ENCODE measurements around the gene GLT6D1. TPM values are rescaled to one million over a fixed set of nuclear protein-coding genes. Genes with fewer than 3 reads are reported as not detected.
A peak's percentile ranks its signal among the peaks of the same experiment; 100 is the strongest.
"Not testable (repeated sequence)": the region's sequence is repeated elsewhere in the genome, so short reads cannot be mapped to it uniquely, and the experiment has no call there.

Gene GLT6D1
- total RNA-seq, 4 donors from 2014 or later = not detected

DNA sequence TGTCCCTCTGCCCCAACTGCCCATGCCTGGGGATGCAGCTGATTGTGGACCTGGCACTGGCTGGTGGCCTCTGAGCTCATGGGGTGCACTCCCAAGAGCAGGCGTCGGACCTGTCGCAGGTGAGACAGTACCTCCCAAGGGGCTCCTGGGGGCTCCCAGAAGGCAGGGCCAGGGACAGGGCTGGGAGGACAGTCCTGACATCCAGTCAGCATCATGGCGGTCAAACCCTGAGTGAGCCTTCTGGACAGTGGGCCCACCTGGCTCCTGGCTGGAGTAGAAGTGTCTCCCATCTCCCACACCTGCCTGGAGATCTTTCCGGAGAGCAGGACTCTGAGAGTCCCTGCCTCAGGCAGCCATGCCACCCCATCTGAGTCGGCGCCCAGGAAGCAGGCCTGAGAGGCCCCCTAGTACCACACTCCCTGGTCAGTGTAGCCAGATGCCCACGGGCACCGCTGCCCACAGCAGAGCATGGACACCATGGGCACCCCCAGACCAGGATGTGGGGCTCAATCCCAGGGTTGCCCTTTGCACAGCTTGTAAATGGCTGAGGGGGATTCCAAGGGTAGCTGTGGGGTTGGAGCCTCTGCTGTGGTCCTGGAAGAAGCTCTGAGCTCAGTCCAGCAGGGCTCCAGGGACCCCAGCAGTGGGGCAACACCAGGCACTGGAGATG lies 30.4 kb upstream of the GLT6D1 start:
- Histone ChIP-seq H3K4me3 (replicated peaks in 1 of 3) (no peak overlapping the region), H3K4me1 (no peaks in the 10 kb centered on the region), H3K9me3 (no peaks in the 10 kb centered on the region), H3K36me3 (no peaks in the 10 kb centered on the region), H3K27ac (no peak overlapping the region), H3K27me3 (no peaks in the 10 kb centered on the region)
- intact Hi-C loops (cut with DNase I) = no loop called here
- no peak for DNase-seq
- 98% methylated on average over 8 of the region's 9 CpGs; no CpG with 5 or more reads in 1 of the 2 donors for WGBS, 2 donors
- TF ChIP-seq, protein P1, sequence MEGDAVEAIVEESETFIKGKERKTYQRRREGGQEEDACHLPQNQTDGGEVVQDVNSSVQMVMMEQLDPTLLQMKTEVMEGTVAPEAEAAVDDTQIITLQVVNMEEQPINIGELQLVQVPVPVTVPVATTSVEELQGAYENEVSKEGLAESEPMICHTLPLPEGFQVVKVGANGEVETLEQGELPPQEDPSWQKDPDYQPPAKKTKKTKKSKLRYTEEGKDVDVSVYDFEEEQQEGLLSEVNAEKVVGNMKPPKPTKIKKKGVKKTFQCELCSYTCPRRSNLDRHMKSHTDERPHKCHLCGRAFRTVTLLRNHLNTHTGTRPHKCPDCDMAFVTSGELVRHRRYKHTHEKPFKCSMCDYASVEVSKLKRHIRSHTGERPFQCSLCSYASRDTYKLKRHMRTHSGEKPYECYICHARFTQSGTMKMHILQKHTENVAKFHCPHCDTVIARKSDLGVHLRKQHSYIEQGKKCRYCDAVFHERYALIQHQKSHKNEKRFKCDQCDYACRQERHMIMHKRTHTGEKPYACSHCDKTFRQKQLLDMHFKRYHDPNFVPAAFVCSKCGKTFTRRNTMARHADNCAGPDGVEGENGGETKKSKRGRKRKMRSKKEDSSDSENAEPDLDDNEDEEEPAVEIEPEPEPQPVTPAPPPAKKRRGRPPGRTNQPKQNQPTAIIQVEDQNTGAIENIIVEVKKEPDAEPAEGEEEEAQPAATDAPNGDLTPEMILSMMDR (IDR thresholded peaks at IDR 0.05) = no peak
- TF ChIP-seq POLR2A (IDR thresholded peaks at IDR 0.05) = no peak

DNA sequence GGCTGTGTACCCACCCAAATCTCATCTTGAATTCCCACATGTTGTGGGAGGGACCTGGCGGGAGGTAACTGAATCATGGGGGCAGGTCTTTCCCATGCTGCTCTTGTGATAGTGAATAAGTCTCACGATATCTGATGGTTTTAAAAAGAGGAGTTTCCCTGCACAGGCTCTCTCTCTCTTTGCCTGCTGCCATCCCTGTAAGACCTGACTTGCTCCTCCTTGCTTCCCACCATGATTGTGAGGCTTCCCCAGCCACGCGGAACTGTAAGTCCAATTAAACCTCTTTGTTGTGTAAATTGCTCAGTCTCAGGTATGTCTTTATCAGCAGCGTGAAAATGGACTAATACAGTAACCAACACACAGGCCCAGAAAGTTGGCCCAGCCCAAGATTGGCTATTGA lies 29.7 kb upstream of the GLT6D1 start:
- H3K36me3 ChIP-seq; H3K9me3 ChIP-seq; H3K4me3 ChIP-seq (replicated peaks in 1 of 3); H3K4me1 ChIP-seq; H3K27me3 ChIP-seq; DNase-seq; intact Hi-C loops (cut with DNase I); H3K27ac ChIP-seq: not testable (repeated sequence)
- WGBS, 2 donors = 94 to 97% methylated on average over 5 of the region's 5 CpGs

DNA sequence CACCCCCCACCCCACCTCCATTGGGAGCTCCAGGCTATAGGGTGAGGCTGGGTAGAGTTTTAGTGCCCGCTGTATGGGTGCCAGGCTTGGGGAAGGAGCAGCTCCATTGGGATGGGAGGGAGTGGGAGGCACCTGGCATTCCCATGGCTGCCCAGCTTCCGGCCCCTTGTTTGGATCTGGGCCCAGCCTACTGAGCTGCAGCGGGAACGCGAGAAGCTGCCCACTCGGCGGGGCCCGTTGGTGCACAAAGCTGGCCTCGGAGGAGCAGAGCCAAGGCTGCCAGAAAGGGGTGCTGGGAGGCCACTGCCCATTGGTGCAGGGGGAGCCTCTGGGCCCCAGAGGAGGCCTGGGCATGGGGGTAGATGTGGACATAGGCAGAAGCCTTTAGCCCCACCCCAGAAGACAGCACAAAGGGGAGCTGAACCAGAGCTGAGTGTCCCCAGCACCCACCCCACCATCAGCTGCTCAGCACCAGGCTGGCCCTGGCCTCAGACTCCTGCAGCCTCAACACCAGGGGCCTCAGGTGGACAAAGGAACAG lies 28.2 kb upstream of the GLT6D1 start:
- intact Hi-C loops (cut with DNase I) = no loop called here
- Histone ChIP-seq H3K4me3 (replicated peaks in 1 of 3) (no peak overlapping the region), H3K9me3 (no peaks in the 10 kb centered on the region), H3K27me3 (no peaks in the 10 kb centered on the region), H3K36me3 (no peaks in the 10 kb centered on the region), H3K4me1 (no peaks in the 10 kb centered on the region), H3K27ac (no peak overlapping the region)
- 48 to 71% methylated on average over 9 of the region's 9 CpGs for WGBS, 2 donors
- peak in 1 of 2 donors; percentile 31 for DNase-seq
- no peak for TF ChIP-seq POLR2A (IDR thresholded peaks at IDR 0.05)
- TF ChIP-seq, protein P1 (IDR thresholded peaks at IDR 0.05) = no peak

DNA sequence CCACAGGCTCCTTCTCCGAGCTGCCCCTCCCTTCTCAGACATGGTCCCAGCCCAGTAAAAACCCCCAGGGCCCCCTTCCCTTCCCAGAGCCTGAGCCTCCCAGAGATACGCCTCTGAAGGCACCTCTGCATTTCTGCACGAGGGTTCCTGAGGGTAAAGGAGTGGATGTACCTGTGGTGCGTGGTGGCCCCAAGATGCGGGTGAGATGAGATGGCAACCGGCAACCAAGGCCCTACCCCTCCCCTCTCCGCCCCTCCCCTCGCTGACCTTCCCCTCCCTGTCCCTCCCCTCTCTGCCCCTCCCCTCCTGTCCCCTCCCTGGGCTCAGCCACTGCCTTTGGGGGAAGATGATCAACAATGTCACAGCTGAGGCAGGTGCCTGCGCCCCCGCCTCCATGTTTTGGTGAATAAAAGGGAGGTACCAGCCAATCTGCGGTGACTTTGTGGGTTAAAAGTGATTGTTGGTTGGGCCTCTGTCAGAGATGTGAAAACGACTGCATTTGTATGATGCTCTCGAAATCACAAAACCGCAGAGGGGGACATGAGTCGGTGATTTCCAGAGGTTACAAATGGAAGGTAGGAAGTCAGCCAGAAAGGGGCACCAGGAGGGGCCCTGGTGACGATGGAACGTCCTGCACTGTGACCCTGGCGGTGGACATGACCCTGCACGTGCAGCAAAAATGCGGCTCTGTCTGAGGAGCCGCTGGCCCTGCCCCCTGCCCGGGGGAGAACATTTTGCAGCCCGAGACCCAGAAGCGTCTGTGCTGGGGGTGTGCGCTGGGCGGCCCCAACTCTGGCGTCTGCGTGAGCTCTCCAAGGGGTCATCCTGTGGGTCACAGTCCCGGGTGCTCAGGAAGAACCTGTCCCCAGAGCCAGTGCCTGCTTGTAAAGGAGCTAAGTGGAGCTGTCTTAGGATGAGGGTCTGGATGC lies 27.5 kb upstream of the GLT6D1 start:
- TF ChIP-seq, protein P1 (IDR thresholded peaks at IDR 0.05) = no peak
- TF ChIP-seq POLR2A (IDR thresholded peaks at IDR 0.05) = no peak
- no peak for DNase-seq
- intact Hi-C loops (cut with DNase I) = no loop called here
- H3K4me1 ChIP-seq = no peaks in the 10 kb centered on the region
- H3K27ac ChIP-seq = no peak overlapping the region
- H3K9me3 ChIP-seq = no peaks in the 10 kb centered on the region
- WGBS, 2 donors = 62 to 69% methylated on average over 22 to 28 of the region's 29 CpGs
- no peaks in the 10 kb centered on the region for H3K27me3 ChIP-seq
- H3K36me3 ChIP-seq = no peaks in the 10 kb centered on the region
- no peak overlapping the region for H3K4me3 ChIP-seq (replicated peaks in 1 of 3)

DNA sequence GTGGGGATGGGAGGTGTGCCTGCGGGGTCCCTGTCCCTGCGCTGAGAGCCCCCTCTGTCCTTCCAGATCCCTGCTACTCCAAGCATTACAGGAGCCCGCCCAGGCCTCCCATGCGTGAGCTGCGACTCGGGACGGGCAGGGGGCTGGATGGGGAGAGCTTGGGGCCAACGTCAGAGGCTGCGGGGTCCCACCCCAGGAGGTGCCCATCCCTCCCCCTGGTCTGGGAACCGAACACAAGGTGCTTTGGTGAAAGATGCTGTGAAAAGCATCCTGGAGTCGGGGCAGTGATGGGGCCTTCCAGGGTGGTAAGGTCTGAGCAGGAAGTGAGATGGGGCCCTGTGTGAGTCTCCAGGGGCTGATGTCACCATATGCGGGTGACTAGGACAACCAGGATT lies 26.5 kb upstream of the GLT6D1 start:
- Histone ChIP-seq H3K4me1 (no peaks in the 10 kb centered on the region), H3K4me3 (replicated peaks in 1 of 3) (no peak overlapping the region), H3K36me3 (no peaks in the 10 kb centered on the region), H3K27ac (no peak overlapping the region), H3K27me3 (no peaks in the 10 kb centered on the region), H3K9me3 (no peaks in the 10 kb centered on the region)
- intact Hi-C loops (cut with DNase I) = no loop called here
- WGBS, 2 donors = 85% methylated on average over 11 to 12 of the region's 12 CpGs
- no peak for TF ChIP-seq POLR2A (IDR thresholded peaks at IDR 0.05)
- TF ChIP-seq, protein P1 (IDR thresholded peaks at IDR 0.05) = no peak
- DNase-seq = no peak
